Endothelial cell (in vitro differentiated cells): ENCODE results near the gene DLGAP5. TPM values are rescaled to one million over a fixed set of nuclear protein-coding genes. Genes with fewer than 3 reads are reported as not detected.

Source experiments
- DNase-seq: peaks from one replicate; pipeline ENCODE4 v3.0.0; 2021; ENCODE audit warnings: low spot score
- H3K27ac Mint-ChIP-seq: one replicate; pipeline ENCODE4 v1.8.0; 2021; ENCODE audit warnings: mixed read lengths, inconsistent platforms; ENCODE audit not compliant: unreplicated experiment
- H3K27me3 Mint-ChIP-seq: one replicate; pipeline ENCODE4 v1.8.0; 2021; ENCODE audit warnings: mild to moderate bottlenecking, moderate library complexity, mixed read lengths, inconsistent platforms; ENCODE audit not compliant: unreplicated experiment
- H3K36me3 Mint-ChIP-seq: one replicate; pipeline ENCODE4 v1.8.0; 2021; ENCODE audit warnings: mild to moderate bottlenecking, low read depth, mixed read lengths, inconsistent platforms; ENCODE audit not compliant: unreplicated experiment
- H3K4me1 Mint-ChIP-seq: one replicate; pipeline ENCODE4 v1.8.0; 2021; ENCODE audit warnings: mild to moderate bottlenecking, mixed read lengths, inconsistent platforms; ENCODE audit not compliant: unreplicated experiment
- H3K4me3 Mint-ChIP-seq: one replicate; pipeline ENCODE4 v1.8.0; 2021; ENCODE audit warnings: mild to moderate bottlenecking, mixed read lengths, inconsistent platforms; ENCODE audit not compliant: unreplicated experiment
- H3K9me3 Mint-ChIP-seq: one replicate; pipeline ENCODE4 v1.8.0; 2021; ENCODE audit warnings: mixed read lengths, inconsistent platforms; ENCODE audit not compliant: unreplicated experiment
- long read RNA-seq: library from polyadenylated mRNA; unstranded; transcript quantifications from one replicate; pipeline ENCODE4 v2.0.0, GENCODE V29; 2020; ENCODE audit not compliant: unreplicated experiment
- total RNA-seq: library from RNA; stranded (reverse); fragmentation: NEBNext Ultra II Directional; extraction: Animal tissue kit (Norgen Biotek cat#: 25700); gene quantifications from one replicate; pipeline ENCODE4 v1.2.1, GENCODE V29; 2021; ENCODE audit not compliant: unreplicated experiment
- TF ChIP-seq, protein P1 (sequence below): fragments of 200-600 bp; sonication (generic); IDR thresholded peaks from one replicate; pipeline ENCODE4 v1.5.0; 2021; ENCODE audit warnings: antibody characterized with exemption; ENCODE audit not compliant: unreplicated experiment

Gene DLGAP5, protein sequence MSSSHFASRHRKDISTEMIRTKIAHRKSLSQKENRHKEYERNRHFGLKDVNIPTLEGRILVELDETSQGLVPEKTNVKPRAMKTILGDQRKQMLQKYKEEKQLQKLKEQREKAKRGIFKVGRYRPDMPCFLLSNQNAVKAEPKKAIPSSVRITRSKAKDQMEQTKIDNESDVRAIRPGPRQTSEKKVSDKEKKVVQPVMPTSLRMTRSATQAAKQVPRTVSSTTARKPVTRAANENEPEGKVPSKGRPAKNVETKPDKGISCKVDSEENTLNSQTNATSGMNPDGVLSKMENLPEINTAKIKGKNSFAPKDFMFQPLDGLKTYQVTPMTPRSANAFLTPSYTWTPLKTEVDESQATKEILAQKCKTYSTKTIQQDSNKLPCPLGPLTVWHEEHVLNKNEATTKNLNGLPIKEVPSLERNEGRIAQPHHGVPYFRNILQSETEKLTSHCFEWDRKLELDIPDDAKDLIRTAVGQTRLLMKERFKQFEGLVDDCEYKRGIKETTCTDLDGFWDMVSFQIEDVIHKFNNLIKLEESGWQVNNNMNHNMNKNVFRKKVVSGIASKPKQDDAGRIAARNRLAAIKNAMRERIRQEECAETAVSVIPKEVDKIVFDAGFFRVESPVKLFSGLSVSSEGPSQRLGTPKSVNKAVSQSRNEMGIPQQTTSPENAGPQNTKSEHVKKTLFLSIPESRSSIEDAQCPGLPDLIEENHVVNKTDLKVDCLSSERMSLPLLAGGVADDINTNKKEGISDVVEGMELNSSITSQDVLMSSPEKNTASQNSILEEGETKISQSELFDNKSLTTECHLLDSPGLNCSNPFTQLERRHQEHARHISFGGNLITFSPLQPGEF
- 12.8 TPM for total RNA-seq
- long read RNA-seq, partial matches to known transcripts: 0 of 3 reads
- long read RNA-seq, other reads (novel, unspliced or antisense): 0 of 3 reads

- Mint-ChIP-seq H3K36me3 (no peaks in the 10 kb centered on the region), H3K27ac (peak within 1 kb of the TSS; percentile 88), H3K9me3 (no peaks in the 10 kb centered on the region), H3K27me3 (no peaks in the 10 kb centered on the region), H3K4me3 (peak within 1 kb of the TSS; percentile 99), H3K4me1 (peaks cover 21% of the 10 kb centered on the region)
- DNase-seq: peak; percentile 87
- TF ChIP-seq, protein P1, sequence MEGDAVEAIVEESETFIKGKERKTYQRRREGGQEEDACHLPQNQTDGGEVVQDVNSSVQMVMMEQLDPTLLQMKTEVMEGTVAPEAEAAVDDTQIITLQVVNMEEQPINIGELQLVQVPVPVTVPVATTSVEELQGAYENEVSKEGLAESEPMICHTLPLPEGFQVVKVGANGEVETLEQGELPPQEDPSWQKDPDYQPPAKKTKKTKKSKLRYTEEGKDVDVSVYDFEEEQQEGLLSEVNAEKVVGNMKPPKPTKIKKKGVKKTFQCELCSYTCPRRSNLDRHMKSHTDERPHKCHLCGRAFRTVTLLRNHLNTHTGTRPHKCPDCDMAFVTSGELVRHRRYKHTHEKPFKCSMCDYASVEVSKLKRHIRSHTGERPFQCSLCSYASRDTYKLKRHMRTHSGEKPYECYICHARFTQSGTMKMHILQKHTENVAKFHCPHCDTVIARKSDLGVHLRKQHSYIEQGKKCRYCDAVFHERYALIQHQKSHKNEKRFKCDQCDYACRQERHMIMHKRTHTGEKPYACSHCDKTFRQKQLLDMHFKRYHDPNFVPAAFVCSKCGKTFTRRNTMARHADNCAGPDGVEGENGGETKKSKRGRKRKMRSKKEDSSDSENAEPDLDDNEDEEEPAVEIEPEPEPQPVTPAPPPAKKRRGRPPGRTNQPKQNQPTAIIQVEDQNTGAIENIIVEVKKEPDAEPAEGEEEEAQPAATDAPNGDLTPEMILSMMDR: no peak
These were observed at the start of gene DLGAP5 for GRCh38 chr14:55191203-55192053. Gene DLGAP5, minus strand, starts transcription at chr14:55191585. Its CDS starts 2,406 bp downstream, at chr14:55189179.

DNA sequence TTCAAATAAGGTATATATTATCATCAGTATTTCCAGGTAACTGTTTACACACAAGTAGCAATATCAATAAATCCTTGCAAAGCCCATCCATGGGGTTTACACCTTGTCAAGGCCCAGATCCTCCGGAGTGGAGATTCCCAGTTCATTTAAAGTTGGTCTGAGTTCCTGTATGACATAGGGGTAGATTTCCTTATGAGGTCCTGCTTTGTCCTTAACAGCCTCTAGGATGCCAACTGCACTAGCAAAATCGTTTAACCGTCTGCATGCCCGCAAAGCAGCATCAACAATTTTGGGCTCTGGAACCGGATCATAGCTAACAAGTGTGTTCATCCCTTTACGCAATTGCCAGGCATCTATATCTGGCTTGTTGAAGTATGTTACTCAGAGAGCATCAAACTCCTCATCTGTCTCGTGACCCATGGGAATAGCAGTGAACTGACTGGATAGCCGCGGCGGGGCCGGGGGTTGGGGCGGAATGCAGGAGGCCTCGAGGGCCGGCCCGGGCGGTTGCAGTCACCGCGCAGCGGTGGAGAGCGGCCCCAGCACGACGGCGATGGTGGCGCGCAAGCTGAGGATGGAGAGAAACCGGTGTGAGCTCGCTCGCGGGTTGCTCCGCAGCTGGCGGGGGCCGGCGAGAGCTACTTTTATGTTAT, 49.3 kb upstream of the DLGAP5 start:
- H3K4me1 Mint-ChIP-seq: peaks cover 5% of the 10 kb centered on the region
- TF ChIP-seq, protein P1: no peak

DNA sequence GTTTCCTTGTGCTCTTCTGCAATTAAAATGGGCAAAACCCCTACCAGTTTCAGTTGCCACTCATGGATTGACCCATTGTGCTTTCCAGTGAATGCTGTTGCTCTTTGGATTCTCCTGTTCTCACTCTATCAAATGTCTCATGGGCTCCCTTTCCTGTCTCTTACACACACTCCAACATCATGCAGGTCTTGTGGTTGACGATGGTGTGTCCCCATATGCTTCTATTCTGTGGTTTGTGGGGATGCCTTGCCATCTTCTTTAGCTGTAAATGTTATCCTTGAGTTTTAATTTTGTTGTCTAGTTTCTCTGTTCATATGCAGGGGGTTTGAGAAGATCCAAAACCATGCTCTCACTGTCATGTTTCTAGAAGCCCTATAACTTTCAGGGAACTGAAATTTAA, 47.9 kb upstream of the DLGAP5 start:
- TF ChIP-seq, protein P1: no peak
- H3K27ac Mint-ChIP-seq: no peak overlapping the region
- H3K36me3 Mint-ChIP-seq: no peaks in the 10 kb centered on the region
- no peaks in the 10 kb centered on the region for H3K9me3 Mint-ChIP-seq
- peaks cover 5% of the 10 kb centered on the region for H3K4me1 Mint-ChIP-seq
- H3K4me3 Mint-ChIP-seq: no peak overlapping the region
- H3K27me3 Mint-ChIP-seq: peaks cover 5% of the 10 kb centered on the region
- DNase-seq: no peak

More for the DNA sequence above, 49.3 kb upstream of the DLGAP5 start:
- Mint-ChIP-seq H3K9me3 (no peaks in the 10 kb centered on the region), H3K4me3 (no peak overlapping the region), H3K36me3 (no peaks in the 10 kb centered on the region), H3K27me3 (peaks cover 5% of the 10 kb centered on the region), H3K27ac (no peak overlapping the region)
- DNase-seq: peak; percentile 42

GRCh38 chr14:55238019-55238680, 46.8 kb upstream of the DLGAP5 start:
- H3K4me3 Mint-ChIP-seq: no peak overlapping the region
- TF ChIP-seq, protein P1: no peak
- H3K27ac Mint-ChIP-seq: no peak overlapping the region
- no peaks in the 10 kb centered on the region for H3K9me3 Mint-ChIP-seq
- H3K27me3 Mint-ChIP-seq: peaks cover 5% of the 10 kb centered on the region
- H3K36me3 Mint-ChIP-seq: no peaks in the 10 kb centered on the region
- no peak for DNase-seq
- no peaks in the 10 kb centered on the region for H3K4me1 Mint-ChIP-seq
